Measurements from ENCODE around the gene MICU2.
"Not testable (repeated sequence)": the region's sequence is repeated elsewhere in the genome, so short reads cannot be mapped to it uniquely, and the experiment has no call there.

MICU2 gene

GRCh38 chr13:21590665-21591456, 13.1 kb downstream of the MICU2 start:
- DNase-seq = not testable (repeated sequence)

GRCh38 chr13:21590231-21590630, 13.7 kb downstream of the MICU2 start:
- no peak for DNase-seq

- not testable (repeated sequence) for DNase-seq
Observed at GRCh38 chr13:21589510-21589909, 14.5 kb downstream of the MICU2 start.

GRCh38 chr13:21588411-21588810, 15.6 kb downstream of the MICU2 start:
- DNase-seq = not testable (repeated sequence)

- DNase-seq = peak; percentile 3
Observed at GRCh38 chr13:21584973-21585592, 18.9 kb downstream of the MICU2 start.

- no peak for DNase-seq
Observed at GRCh38 chr13:21583478-21583877, 20.5 kb downstream of the MICU2 start.

- no peak for DNase-seq
Observed at GRCh38 chr13:21580736-21581135, 23.2 kb downstream of the MICU2 start.

GRCh38 chr13:21579754-21580316, 24.1 kb downstream of the MICU2 start:
- DNase-seq = no peak

- no peak for DNase-seq
Observed at GRCh38 chr13:21578748-21579147, 25.2 kb downstream of the MICU2 start.

GRCh38 chr13:21576426-21576825, 27.5 kb downstream of the MICU2 start:
- DNase-seq = no peak

GRCh38 chr13:21573920-21574712, 29.9 kb downstream of the MICU2 start:
- DNase-seq = no peak

GRCh38 chr13:21569686-21570085, 34.3 kb downstream of the MICU2 start:
- no peak for DNase-seq

- DNase-seq = no peak
Observed at GRCh38 chr13:21568854-21569253, 35.1 kb downstream of the MICU2 start.

GRCh38 chr13:21567714-21568113, 36.3 kb downstream of the MICU2 start:
- no peak for DNase-seq

GRCh38 chr13:21557995-21558394, 46.0 kb downstream of the MICU2 start:
- peak; percentile 20 for DNase-seq

- DNase-seq = no peak
Observed at GRCh38 chr13:21556051-21556450, 47.9 kb downstream of the MICU2 start.

- not testable (repeated sequence) for DNase-seq
Observed at GRCh38 chr13:21553261-21553660, 50.7 kb downstream of the MICU2 start.

- DNase-seq = no peak
Observed at GRCh38 chr13:21550918-21551317, 53.1 kb downstream of the MICU2 start.

- DNase-seq = no peak
Observed at GRCh38 chr13:21549633-21550032, 54.3 kb downstream of the MICU2 start.

- no peak for DNase-seq
Observed at GRCh38 chr13:21548577-21548976, 55.4 kb downstream of the MICU2 start.

GRCh38 chr13:21546372-21546771, 57.6 kb downstream of the MICU2 start:
- no peak for DNase-seq

GRCh38 chr13:21544515-21544914, 59.5 kb downstream of the MICU2 start:
- no peak for DNase-seq

- DNase-seq = no peak
Observed at GRCh38 chr13:21542563-21542962, 61.4 kb downstream of the MICU2 start.
